ENCODE data around the gene LINS1. TPM values are rescaled to one million over a fixed set of nuclear protein-coding genes. Genes with fewer than 3 reads are reported as not detected.
A peak's percentile ranks its signal among the peaks of the same experiment; 100 is the strongest.

LINS1 gene
- total RNA-seq, 6 experiments from 2014 or later: 4.5 to 8.6 (median 5.1) TPM

- 90% methylated on average over 7 of the region's 11 CpGs for WGBS (ENCODE audit: insufficient coverage, low coverage, low lambda C conversion rate, missing lambda C conversion rate)
- Histone ChIP-seq H3K9me3 (no peaks in the 10 kb centered on the region), H3K4me3 (no peak overlapping the region), H3K27me3 (no peaks in the 10 kb centered on the region), H3K4me1 (peaks cover 0 to 17% (median 3%) of the 10 kb centered on the region in 4 donors), H3K36me3 (peaks cover 0 to 4% (median 0%) of the 10 kb centered on the region in 4 donors), H3K27ac (no peak overlapping the region)
- DNase-seq (no peak), ATAC-seq (peak in 3 of 4 donors; percentile 14 to 81 (median 25))
- TF ChIP-seq POLR2A (IDR thresholded peaks at IDR 0.05) (no peak), CTCF (IDR thresholded peaks at IDR 0.05) (no peak)
- intact Hi-C loops (cut with DNase I): loop anchor here in 1 of 2 donors (10.0 kb wide), 1 partner anchor 239 kb away; the partner anchor contains the start of gene ALDH1A3
Observed at GRCh38 chr15:100635406-100636071, 33.6 kb upstream of the LINS1 start.

GRCh38 chr15:100633763-100634075, 31.7 kb upstream of the LINS1 start:
- TF ChIP-seq CTCF (IDR thresholded peaks at IDR 0.05) (no peak), POLR2A (IDR thresholded peaks at IDR 0.05) (no peak)
- no peaks in the 10 kb centered on the region for H3K9me3 ChIP-seq
- WGBS (ENCODE audit: insufficient coverage, low coverage, low lambda C conversion rate, missing lambda C conversion rate): 60% methylated on average over 1 of the region's 1 CpG
- no peaks in the 10 kb centered on the region for H3K27me3 ChIP-seq
- DNase-seq (no peak), ATAC-seq (no peak)
- peaks cover 0 to 17% (median 3%) of the 10 kb centered on the region in 4 donors for H3K4me1 ChIP-seq
- H3K27ac ChIP-seq: no peak overlapping the region
- peaks cover 0 to 12% (median 7%) of the 10 kb centered on the region in 4 donors for H3K36me3 ChIP-seq
- intact Hi-C loops (cut with DNase I): loop anchor here (5.0 to 10.0 kb wide), 2 partner anchors 234 to 241 kb away; partner anchors contain the start of gene ALDH1A3 (in 1 of the 2)
- H3K4me3 ChIP-seq: no peak overlapping the region

GRCh38 chr15:100631831-100632230, 29.8 kb upstream of the LINS1 start:
- no peaks in the 10 kb centered on the region for H3K27me3 ChIP-seq
- 100% methylated on average over 4 of the region's 10 CpGs for WGBS (ENCODE audit: insufficient coverage, low coverage, low lambda C conversion rate, missing lambda C conversion rate)
- DNase-seq (no peak), ATAC-seq (no peak)
- H3K9me3 ChIP-seq: no peaks in the 10 kb centered on the region
- peaks cover 0 to 12% (median 7%) of the 10 kb centered on the region in 4 donors for H3K36me3 ChIP-seq
- no peak overlapping the region for H3K4me3 ChIP-seq
- H3K27ac ChIP-seq: no peak overlapping the region
- intact Hi-C loops (cut with DNase I): loop anchor here (5.0 to 10.0 kb wide), 2 partner anchors 235 to 243 kb away; partner anchors contain the start of gene ALDH1A3 (in 1 of the 2)
- TF ChIP-seq POLR2A (IDR thresholded peaks at IDR 0.05) (no peak), CTCF (IDR thresholded peaks at IDR 0.05) (no peak)
- H3K4me1 ChIP-seq: peaks cover 0 to 10% (median 3%) of the 10 kb centered on the region in 4 donors

- H3K27me3 ChIP-seq: no peaks in the 10 kb centered on the region
- no peaks in the 10 kb centered on the region for H3K9me3 ChIP-seq
- H3K4me1 ChIP-seq: no peaks in the 10 kb centered on the region
- peaks cover 0 to 12% (median 7%) of the 10 kb centered on the region in 4 donors for H3K36me3 ChIP-seq
- intact Hi-C loops (cut with DNase I): no loop called here
- WGBS (ENCODE audit: insufficient coverage, low coverage, low lambda C conversion rate, missing lambda C conversion rate): 56% methylated on average over 3 of the region's 3 CpGs
- no peak overlapping the region for H3K27ac ChIP-seq
- ATAC-seq (no peak), DNase-seq (no peak)
- no peak for TF ChIP-seq CTCF (IDR thresholded peaks at IDR 0.05)
- no peak overlapping the region for H3K4me3 ChIP-seq
Observed at GRCh38 chr15:100628746-100629145, 26.8 kb upstream of the LINS1 start.
